AG04449 (cell line): ENCODE data around the gene MGAT4A.

Experiments used
- CTCF ChIA-PET: fragments of 350-600 bp; formaldehyde crosslinking; extraction: SDS; loops from one replicate; lab custom pipeline; 2021; ENCODE audit warnings: antibody characterized with exemption; lab: Yijun Ruan, JAX
- POLR2A ChIA-PET: fragments of 400-600, 350-600 bp; formaldehyde crosslinking; extraction: SDS; loops from one replicate; lab custom pipeline; 2020; ENCODE audit warnings: antibody characterized with exemption, inconsistent platforms; lab: Yijun Ruan, JAX
- DNase-seq: peaks from one replicate; pipeline ENCODE4 v3.0.0-alpha.2; 2010; ENCODE audit warnings: low read depth, low spot score
- H3K4me3 ChIP-seq: 2 replicates; pipeline ENCODE4 v1.5.1; 2011; ENCODE audit warnings: low read depth, mild to moderate bottlenecking, control low read depth, low read length
- TF ChIP-seq, protein P1 (sequence below): IDR thresholded peaks from one replicate; pipeline ENCODE4 v1.5.1; 2011; ENCODE audit warnings: mild to moderate bottlenecking, moderate library complexity, low read length, control low read depth, inconsistent platforms; ENCODE audit not compliant: insufficient read depth; ENCODE audit errors: missing control alignments

The MGAT4A gene

DNA sequence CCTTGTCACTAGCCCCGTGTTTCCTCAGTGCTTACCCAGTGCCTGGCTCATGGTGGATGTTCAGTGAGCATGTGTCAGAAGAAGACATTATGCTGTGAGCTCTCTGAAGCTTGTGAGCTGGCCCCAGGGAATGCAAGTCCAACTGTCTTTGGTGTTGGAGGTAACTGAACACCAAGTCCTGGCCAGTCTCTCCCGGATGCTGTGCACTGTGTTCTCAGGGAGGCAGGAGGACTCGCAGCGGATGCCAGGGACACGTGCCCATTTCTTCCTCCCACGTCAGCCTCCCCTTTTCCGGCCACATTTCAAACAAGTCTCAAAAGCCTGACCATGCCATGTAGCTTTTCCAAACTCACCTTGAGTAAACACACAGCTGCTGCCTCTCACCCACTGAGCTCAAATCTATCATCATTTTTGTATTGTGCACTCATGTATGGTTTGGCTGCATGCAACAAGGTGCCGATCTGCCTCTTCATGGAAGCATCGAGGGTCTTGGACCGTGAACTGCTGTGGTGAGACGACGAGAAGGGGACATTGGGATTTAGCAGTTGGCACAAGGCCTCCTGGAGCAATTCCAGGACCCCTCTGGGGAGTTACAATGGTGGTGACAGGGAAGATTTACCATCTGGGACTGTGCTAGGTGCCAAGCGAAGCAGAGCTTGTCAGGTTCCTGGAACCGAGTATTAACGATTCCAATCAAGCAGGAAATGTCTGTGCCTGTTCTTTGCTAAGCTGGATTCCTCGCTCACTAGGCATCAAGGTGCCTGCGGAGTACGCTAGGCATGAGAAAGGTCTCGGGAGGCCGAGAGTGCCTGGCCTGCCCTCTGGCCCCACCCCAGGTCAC is 44.4 kb upstream of the MGAT4A start:
- no peak for DNase-seq
- CTCF ChIA-PET = interaction anchor here (0.7 kb wide), 1 partner anchor 9 kb away, joined by 3 read pairs; no protein-coding TSS in a partner anchor
- POLR2A ChIA-PET = no interaction called here
- TF ChIP-seq, protein P1, sequence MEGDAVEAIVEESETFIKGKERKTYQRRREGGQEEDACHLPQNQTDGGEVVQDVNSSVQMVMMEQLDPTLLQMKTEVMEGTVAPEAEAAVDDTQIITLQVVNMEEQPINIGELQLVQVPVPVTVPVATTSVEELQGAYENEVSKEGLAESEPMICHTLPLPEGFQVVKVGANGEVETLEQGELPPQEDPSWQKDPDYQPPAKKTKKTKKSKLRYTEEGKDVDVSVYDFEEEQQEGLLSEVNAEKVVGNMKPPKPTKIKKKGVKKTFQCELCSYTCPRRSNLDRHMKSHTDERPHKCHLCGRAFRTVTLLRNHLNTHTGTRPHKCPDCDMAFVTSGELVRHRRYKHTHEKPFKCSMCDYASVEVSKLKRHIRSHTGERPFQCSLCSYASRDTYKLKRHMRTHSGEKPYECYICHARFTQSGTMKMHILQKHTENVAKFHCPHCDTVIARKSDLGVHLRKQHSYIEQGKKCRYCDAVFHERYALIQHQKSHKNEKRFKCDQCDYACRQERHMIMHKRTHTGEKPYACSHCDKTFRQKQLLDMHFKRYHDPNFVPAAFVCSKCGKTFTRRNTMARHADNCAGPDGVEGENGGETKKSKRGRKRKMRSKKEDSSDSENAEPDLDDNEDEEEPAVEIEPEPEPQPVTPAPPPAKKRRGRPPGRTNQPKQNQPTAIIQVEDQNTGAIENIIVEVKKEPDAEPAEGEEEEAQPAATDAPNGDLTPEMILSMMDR = no peak
- H3K4me3 ChIP-seq = no peak overlapping the region

DNA sequence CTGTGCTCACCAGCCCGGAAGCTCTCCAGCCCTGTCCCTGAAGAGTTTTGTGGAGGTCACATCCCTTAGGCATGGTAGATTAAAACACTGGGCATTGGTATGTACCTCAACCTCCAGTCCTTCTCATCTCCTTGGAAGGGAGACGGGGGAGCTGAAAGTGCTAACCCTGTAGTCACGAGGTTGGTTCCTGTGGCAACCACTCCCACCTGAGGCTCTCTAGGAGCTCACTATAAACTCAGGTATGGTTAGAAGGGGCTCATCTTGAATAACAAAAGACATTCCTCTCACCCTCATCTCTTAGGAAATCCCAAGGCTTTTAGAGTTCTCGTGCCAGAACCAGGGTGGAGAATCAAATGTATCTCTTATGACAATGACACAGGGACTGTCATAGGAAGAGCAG is 43.0 kb upstream of the MGAT4A start:
- CTCF ChIA-PET = no interaction called here
- TF ChIP-seq, protein P1 = no peak
- no peak overlapping the region for H3K4me3 ChIP-seq
- POLR2A ChIA-PET = no interaction called here
- no peak for DNase-seq

DNA sequence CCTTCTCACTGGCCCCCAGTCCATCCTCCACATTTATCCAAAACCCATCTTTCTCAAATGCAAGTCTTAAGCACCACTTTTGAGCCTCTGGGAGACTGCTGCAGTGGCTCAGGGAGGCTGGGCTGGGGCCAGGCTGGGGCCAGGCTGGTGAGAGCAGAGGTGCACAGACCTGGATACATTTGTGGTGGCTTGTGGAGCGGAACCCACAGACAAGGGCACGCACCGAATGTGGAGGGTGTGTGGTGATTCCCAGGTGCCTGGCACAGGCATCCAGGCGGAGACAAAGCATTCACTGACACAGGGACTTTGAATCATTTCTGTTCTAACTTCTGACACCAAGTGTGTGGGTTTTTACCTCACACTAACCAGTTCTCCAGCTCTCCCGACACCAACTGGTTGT is 42.2 kb upstream of the MGAT4A start:
- CTCF ChIA-PET = no interaction called here
- no peak for DNase-seq
- H3K4me3 ChIP-seq = no peak overlapping the region
- POLR2A ChIA-PET = no interaction called here
- TF ChIP-seq, protein P1 = no peak

DNA sequence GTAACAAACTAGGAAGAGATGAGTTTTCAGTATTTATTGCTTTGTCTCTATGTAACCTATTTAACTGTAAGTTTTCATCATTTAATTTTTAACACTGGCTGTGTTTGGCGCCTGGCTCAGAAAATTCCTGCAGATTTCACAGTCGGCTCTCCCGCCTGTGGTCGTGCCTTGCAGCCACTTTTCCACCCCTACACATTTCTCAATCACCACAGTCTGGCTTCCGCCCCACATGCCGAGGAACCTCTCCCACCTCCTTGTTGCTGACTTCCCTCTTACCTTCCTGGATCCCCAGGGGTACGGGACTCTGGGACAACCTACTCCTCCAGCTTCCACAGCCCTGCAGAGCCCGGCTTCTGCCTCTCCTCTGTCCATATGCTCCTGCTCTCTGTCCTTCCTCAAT is 41.6 kb upstream of the MGAT4A start:
- no peak for DNase-seq
- H3K4me3 ChIP-seq = no peak overlapping the region
- ChIA-PET POLR2A (no interaction called here), CTCF (no interaction called here)
- TF ChIP-seq, protein P1 = no peak

DNA sequence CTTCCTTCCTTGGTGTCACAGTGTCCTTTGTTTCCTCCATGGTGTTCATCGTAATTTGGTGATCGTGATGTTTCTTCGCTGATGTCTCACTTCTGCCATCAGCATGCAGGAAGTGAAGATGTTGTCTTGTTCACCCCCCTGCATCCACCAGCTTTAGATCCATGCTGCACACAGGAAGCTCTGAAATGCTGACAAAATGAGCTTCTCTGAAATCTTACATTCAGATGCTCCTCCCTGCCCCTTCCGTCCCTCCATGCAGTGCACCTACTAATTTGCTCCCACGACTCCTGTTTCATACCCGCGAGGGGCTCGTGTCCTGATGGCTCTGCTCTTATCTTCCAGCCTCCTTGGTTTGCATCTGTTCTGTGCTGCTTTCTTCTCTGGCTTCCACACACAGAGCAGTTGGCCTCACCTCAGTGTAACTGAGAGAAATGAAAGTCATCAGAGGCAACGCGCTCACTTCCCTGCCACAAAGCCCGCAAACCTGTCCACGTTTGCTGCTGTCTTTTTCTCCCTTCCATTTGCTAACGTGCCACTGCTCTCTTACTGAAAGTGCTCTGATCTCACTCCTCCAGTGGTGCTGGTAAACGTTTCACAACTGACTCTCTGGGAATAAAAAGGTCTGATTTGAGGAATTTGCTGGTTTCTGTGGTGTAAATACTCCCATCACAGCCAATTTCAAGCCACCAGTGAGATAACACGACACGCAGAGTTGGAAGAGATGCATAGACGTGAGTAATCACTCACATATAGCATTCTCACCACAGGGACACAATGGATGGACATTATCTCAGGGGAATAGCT is 41.0 kb upstream of the MGAT4A start:
- POLR2A ChIA-PET = no interaction called here
- TF ChIP-seq, protein P1 = no peak
- CTCF ChIA-PET = no interaction called here
- DNase-seq = no peak
- H3K4me3 ChIP-seq = no peak overlapping the region

DNA sequence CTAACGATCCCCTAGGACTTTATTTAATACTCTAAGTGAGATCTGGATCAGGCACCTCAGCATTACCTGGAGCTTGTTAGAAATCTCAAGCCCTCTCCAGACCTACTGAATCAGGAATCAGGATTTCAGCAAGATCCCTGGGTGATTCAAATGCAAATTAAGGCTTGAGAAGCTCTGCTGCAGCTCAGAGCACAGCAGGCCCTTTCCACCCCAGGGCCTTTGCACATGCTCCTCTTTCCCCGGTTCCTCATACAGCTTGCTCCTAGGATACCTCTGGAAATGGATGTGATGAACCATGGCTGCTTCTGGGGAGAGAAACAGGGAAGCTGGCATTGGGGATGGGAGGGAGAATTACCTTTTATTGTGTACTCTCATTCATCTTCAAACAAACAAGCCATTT is 40.3 kb upstream of the MGAT4A start:
- TF ChIP-seq, protein P1 = no peak
- DNase-seq = no peak
- H3K4me3 ChIP-seq = no peak overlapping the region
- CTCF ChIA-PET = no interaction called here
- POLR2A ChIA-PET = no interaction called here
